Osteoblast (primary cell): ENCODE results near the gene HCN2. TPM values are rescaled to one million over a fixed set of nuclear protein-coding genes. Genes with fewer than 3 reads are reported as not detected.
"Not testable (repeated sequence)": the region's sequence is repeated elsewhere in the genome, so short reads cannot be mapped to it uniquely, and the experiment has no call there.

Source experiments
- DNase-seq: peaks from one replicate; pipeline ENCODE4 v3.0.0; 2011; ENCODE audit warnings: low spot score, mixed read lengths; ENCODE audit not compliant: insufficient read length; ENCODE audit errors: missing footprints
- H2AFZ ChIP-seq: 2 replicates; pipeline ENCODE4 v1.6.0; 2011; ENCODE audit warnings: mild to moderate bottlenecking, low read length
- H3K27ac ChIP-seq: 2 replicates; pipeline ENCODE4 v1.5.1; 2011; ENCODE audit warnings: mild to moderate bottlenecking, low read depth, low read length, moderate library complexity
- H3K27me3 ChIP-seq: 2 replicates; pipeline ENCODE4 v1.6.0; 2012; ENCODE audit warnings: mild to moderate bottlenecking, control low read depth, inconsistent platforms, low read length, moderate library complexity; ENCODE audit not compliant: insufficient read depth
- H3K36me3 ChIP-seq: 2 replicates; pipeline ENCODE4 v1.5.1; 2011; ENCODE audit warnings: mild to moderate bottlenecking, low read length, control low read depth, moderate library complexity; ENCODE audit not compliant: insufficient read depth
- H3K4me1 ChIP-seq: 2 replicates; pipeline ENCODE4 v1.5.1; 2011; ENCODE audit warnings: mild to moderate bottlenecking, low read length, control low read depth, moderate library complexity; ENCODE audit not compliant: insufficient read depth
- H3K4me2 ChIP-seq: 2 replicates; pipeline ENCODE4 v1.6.0; 2011; ENCODE audit warnings: mild to moderate bottlenecking, low read length; ENCODE audit not compliant: insufficient read depth
- H3K4me3 ChIP-seq: fragments of 200-600 bp; sonication (generic); 3 replicates; pipeline ENCODE4 v1.5.1; 2012; ENCODE audit warnings: mild to moderate bottlenecking, low read length, inconsistent platforms; ENCODE audit not compliant: insufficient read depth
- H3K79me2 ChIP-seq: 2 replicates; pipeline ENCODE4 v1.6.0; 2012; ENCODE audit warnings: mild to moderate bottlenecking, low read length, control low read depth, inconsistent platforms; ENCODE audit not compliant: insufficient read depth
- H3K9me3 ChIP-seq: 2 replicates; pipeline ENCODE4 v1.5.1; 2011; ENCODE audit warnings: low read depth, low read length, control low read depth
- H4K20me1 ChIP-seq: 2 replicates; pipeline ENCODE4 v1.6.0; 2012; ENCODE audit warnings: mild to moderate bottlenecking, low read length, control low read depth; ENCODE audit not compliant: insufficient read depth
- CTCF ChIP-seq: IDR thresholded peaks from 2 replicates; pipeline ENCODE4 v1.5.1; 2011; ENCODE audit warnings: mild to moderate bottlenecking, low read depth, low read length, moderate library complexity; ENCODE audit errors: extremely low read depth
- total RNA-seq: library from RNA; depleted of rRNA; stranded (reverse); fragments of >200 nt; gene quantifications from 2 replicates; pipeline ENCODE4 v1.2.3, GENCODE V29; 2012

HCN2 gene
- total RNA-seq, 1 donor, result 1.4 TPM

GRCh38 chr19:597406-598315 is 8.0 kb downstream of the HCN2 start:
- Histone ChIP-seq H3K4me1 (no peaks in the 10 kb centered on the region), H4K20me1 (peaks cover under 1% of the 10 kb centered on the region), H2AFZ (no peak overlapping the region), H3K27ac (no peak overlapping the region), H3K36me3 (no peaks in the 10 kb centered on the region), H3K9me3 (no peaks in the 10 kb centered on the region), H3K4me3 (no peak overlapping the region), H3K79me2 (no peaks in the 10 kb centered on the region), H3K27me3 (no peaks in the 10 kb centered on the region), H3K4me2 (no peak overlapping the region)
- no peak for TF ChIP-seq CTCF
- no peak for DNase-seq

GRCh38 chr19:601310-601709 is 11.6 kb downstream of the HCN2 start:
- Histone ChIP-seq H3K9me3 (no peaks in the 10 kb centered on the region), H3K4me3 (no peak overlapping the region), H3K27me3 (no peaks in the 10 kb centered on the region), H3K4me1 (no peaks in the 10 kb centered on the region), H3K36me3 (no peaks in the 10 kb centered on the region), H3K27ac (no peak overlapping the region), H3K79me2 (no peaks in the 10 kb centered on the region), H4K20me1 (no peaks in the 10 kb centered on the region), H3K4me2 (no peak overlapping the region), H2AFZ (no peak overlapping the region)
- TF ChIP-seq CTCF, result no peak
- no peak for DNase-seq

GRCh38 chr19:601790-602189 is 12.1 kb downstream of the HCN2 start:
- Histone ChIP-seq H3K4me1 (no peaks in the 10 kb centered on the region), H3K27me3 (no peaks in the 10 kb centered on the region), H3K79me2 (no peaks in the 10 kb centered on the region), H3K36me3 (no peaks in the 10 kb centered on the region), H3K27ac (no peak overlapping the region), H2AFZ (no peak overlapping the region), H3K4me2 (no peak overlapping the region), H4K20me1 (no peaks in the 10 kb centered on the region), H3K9me3 (no peaks in the 10 kb centered on the region), H3K4me3 (no peak overlapping the region)
- TF ChIP-seq CTCF, result no peak
- DNase-seq, result no peak

GRCh38 chr19:602391-603301 is 13.0 kb downstream of the HCN2 start:
- Histone ChIP-seq H3K79me2 (no peaks in the 10 kb centered on the region), H4K20me1 (no peaks in the 10 kb centered on the region), H2AFZ (no peak overlapping the region), H3K4me2 (no peak overlapping the region), H3K27me3 (no peaks in the 10 kb centered on the region), H3K27ac (no peak overlapping the region), H3K9me3 (no peaks in the 10 kb centered on the region), H3K4me3 (no peak overlapping the region), H3K4me1 (no peaks in the 10 kb centered on the region), H3K36me3 (no peaks in the 10 kb centered on the region)
- no peak for TF ChIP-seq CTCF
- DNase-seq, result no peak

GRCh38 chr19:603302-603639 is 13.6 kb downstream of the HCN2 start:
- H3K4me3 ChIP-seq, H3K36me3 ChIP-seq, H4K20me1 ChIP-seq, H2AFZ ChIP-seq, H3K4me2 ChIP-seq, H3K79me2 ChIP-seq, H3K27ac ChIP-seq, H3K9me3 ChIP-seq, H3K27me3 ChIP-seq, H3K4me1 ChIP-seq, DNase-seq: not testable (repeated sequence)

- not testable (repeated sequence) for H3K27ac ChIP-seq, DNase-seq, H3K4me2 ChIP-seq, H3K9me3 ChIP-seq, H4K20me1 ChIP-seq, H3K27me3 ChIP-seq, H3K4me1 ChIP-seq, H3K36me3 ChIP-seq, H3K4me3 ChIP-seq, H2AFZ ChIP-seq, H3K79me2 ChIP-seq
Observed at GRCh38 chr19:603779-604178, 14.1 kb downstream of the HCN2 start.
